HepG2 (cell line): ENCODE data around the gene KCNAB3. TPM values are rescaled to one million over a fixed set of nuclear protein-coding genes. Genes with fewer than 3 reads are reported as not detected.

Experiments used
- AGO1 ChIP-seq: fragments of 200-400 bp; formaldehyde crosslinking; IDR thresholded peaks from 2 replicates; pipeline ENCODE4 v1.6.1; 2017; ENCODE audit warnings: mild to moderate bottlenecking, low read depth, low read length, moderate library complexity; ENCODE audit not compliant: poor library complexity, severe bottlenecking
- AGO2 ChIP-seq: fragments of 200-400 bp; formaldehyde crosslinking; optimal IDR thresholded peaks from 2 replicates; pipeline ENCODE3; 2017; ENCODE audit warnings: mild to moderate bottlenecking, low read depth, low read length, moderate library complexity
- ARID2 ChIP-seq: sonication (generic); formaldehyde crosslinking; IDR thresholded peaks from 2 replicates; pipeline ENCODE4 v1.8.1; 2022; ENCODE audit warnings: mild to moderate bottlenecking, missing genetic modification reagents, borderline replicate concordance
- CBX5 ChIP-seq: sonication (generic); formaldehyde crosslinking; IDR thresholded peaks from 2 replicates; pipeline ENCODE4 v1.4.0; 2020; ENCODE audit warnings: missing genetic modification reagents, borderline replicate concordance
- HDAC1 ChIP-seq: sonication (generic); formaldehyde crosslinking; IDR thresholded peaks from 2 replicates; pipeline ENCODE4 v1.5.1; 2020; ENCODE audit warnings: mild to moderate bottlenecking, missing genetic modification reagents
- MAZ ChIP-seq, 2 experiments: sonication (generic) in 1 of 2; formaldehyde crosslinking in 1 of 2; IDR thresholded peaks; 2 replicates each; pipeline versions ENCODE4 v1.5.0 to v1.6.1; 2012 to 2020; ENCODE audit warnings: low read depth in 2 of 2, mild to moderate bottlenecking in 2 of 2, borderline replicate concordance in 1 of 2, improper control_type of control experiment in 1 of 2, low read length in 1 of 2, missing genetic modification reagents in 1 of 2, moderate library complexity in 1 of 2
- MED1 ChIP-seq: sonication (generic); formaldehyde crosslinking; IDR thresholded peaks from 2 replicates; pipeline ENCODE4 v1.4.0; 2020; ENCODE audit warnings: missing genetic modification reagents
- POLR2G ChIP-seq: fragments of 200-400 bp; formaldehyde crosslinking; IDR thresholded peaks from 2 replicates; pipeline ENCODE4 v1.6.1; 2018; ENCODE audit warnings: mild to moderate bottlenecking, low read depth, low read length, moderate library complexity
- RARA ChIP-seq: IDR thresholded peaks from 2 replicates; pipeline ENCODE4 v1.6.1; 2016; ENCODE audit warnings: missing genetic modification reagents, missing compliant biosample characterization
- RBM39 ChIP-seq: fragments of 200-400 bp; formaldehyde crosslinking; IDR thresholded peaks from one replicate; pipeline ENCODE4 v1.6.1; 2018; ENCODE audit warnings: antibody characterized with exemption, mild to moderate bottlenecking, low read depth, low read length; ENCODE audit not compliant: poor library complexity, severe bottlenecking
- SP1 ChIP-seq, 2 experiments: fragments of 450-650 bp in 1 of 2; sonication (generic) in 1 of 2; formaldehyde crosslinking in 1 of 2; IDR thresholded peaks; 2 replicates each; pipeline versions ENCODE4 v1.4.0 to v1.6.1; 2016 to 2020; ENCODE audit warnings: missing genetic modification reagents in 1 of 2
- SP4 ChIP-seq: sonication (generic); formaldehyde crosslinking; IDR thresholded peaks from 2 replicates; pipeline ENCODE4 v1.8.1; 2023; ENCODE audit warnings: mild to moderate bottlenecking, missing genetic modification reagents
- TBL1XR1 ChIP-seq: fragments of 150-350 bp; IDR thresholded peaks from 2 replicates; pipeline ENCODE4 v1.6.1; 2014; ENCODE audit warnings: borderline replicate concordance, low read length; ENCODE audit not compliant: partially characterized antibody
- TBX2 ChIP-seq: sonication (generic); formaldehyde crosslinking; IDR thresholded peaks from 2 replicates; pipeline ENCODE4 v1.5.0; 2020; ENCODE audit warnings: missing genetic modification reagents, mild to moderate bottlenecking, borderline replicate concordance
- ZBTB1 ChIP-seq: sonication (generic); formaldehyde crosslinking; IDR thresholded peaks from 2 replicates; pipeline ENCODE4 v1.4.0; 2020; ENCODE audit warnings: missing genetic modification reagents, borderline replicate concordance
- ZFX ChIP-seq: sonication (generic); formaldehyde crosslinking; IDR thresholded peaks from 2 replicates; pipeline ENCODE4 v1.4.0; 2020; ENCODE audit warnings: mild to moderate bottlenecking, low read depth, missing genetic modification reagents, moderate library complexity
- ZGPAT ChIP-seq: IDR thresholded peaks from 2 replicates; pipeline ENCODE4 v1.6.1; 2016; ENCODE audit warnings: mild to moderate bottlenecking
- ZNF446 ChIP-seq: sonication (generic); formaldehyde crosslinking; IDR thresholded peaks from 2 replicates; pipeline ENCODE4 v1.5.0; 2020; ENCODE audit warnings: mild to moderate bottlenecking, missing genetic modification reagents
- ZNF607 ChIP-seq: sonication (generic); formaldehyde crosslinking; IDR thresholded peaks from 2 replicates; pipeline ENCODE4 v1.5.1; 2020; ENCODE audit warnings: missing genetic modification reagents, mild to moderate bottlenecking, borderline replicate concordance
- ZNF768 ChIP-seq: sonication (generic); formaldehyde crosslinking; IDR thresholded peaks from 2 replicates; pipeline ENCODE4 v1.4.0; 2020; ENCODE audit warnings: missing genetic modification reagents
- polyA plus RNA-seq, 8 experiments: library from polyadenylated mRNA; depleted of rRNA in 3 of 8; stranded (reverse) in 7 of 8; unstranded in 1 of 8; fragments of >200 nt; fragmentation: Illumina TruSeq in 4 of 8; extraction: Trizol in 4 of 8; gene quantifications; 2 replicates each; pipeline versions ENCODE4 v1.2.1 to v1.2.3, GENCODE V29; 2011 to 2016; ENCODE audit warnings: low read depth in 4 of 8, missing spikeins in 1 of 8, mixed read lengths in 1 of 8; ENCODE audit not compliant: insufficient read depth in 1 of 8
- total RNA-seq, 5 experiments: library from RNA; depleted of rRNA; stranded (reverse); fragments of >200 nt; fragmentation: Illumina TruSeq; extraction: Trizol; gene quantifications; 2 replicates each; pipeline ENCODE4 v1.2.3, GENCODE V29; 2016; ENCODE audit warnings: low read depth in 1 of 5
- TF ChIP-seq, protein P1 (sequence below): sonication (generic); formaldehyde crosslinking; conservative IDR thresholded peaks from 2 replicates; pipeline ENCODE4 v1.4.0; 2020; ENCODE audit warnings: missing genetic modification reagents
- TF ChIP-seq, protein P2 (sequence below): sonication (generic); formaldehyde crosslinking; IDR thresholded peaks from 2 replicates; pipeline ENCODE4 v1.4.0; 2020; ENCODE audit warnings: mild to moderate bottlenecking, missing genetic modification reagents

Gene KCNAB3
- total and polyA plus RNA-seq, 2 of the 13 experiments (the other 11 are each of a cell fraction or from before 2014, with no cell fraction given) = 0.29 to 0.88 TPM

GRCh38 chr17:7887482-7888183, 42.0 kb downstream of the KCNAB3 start (continued):
- TF ChIP-seq, protein P1, sequence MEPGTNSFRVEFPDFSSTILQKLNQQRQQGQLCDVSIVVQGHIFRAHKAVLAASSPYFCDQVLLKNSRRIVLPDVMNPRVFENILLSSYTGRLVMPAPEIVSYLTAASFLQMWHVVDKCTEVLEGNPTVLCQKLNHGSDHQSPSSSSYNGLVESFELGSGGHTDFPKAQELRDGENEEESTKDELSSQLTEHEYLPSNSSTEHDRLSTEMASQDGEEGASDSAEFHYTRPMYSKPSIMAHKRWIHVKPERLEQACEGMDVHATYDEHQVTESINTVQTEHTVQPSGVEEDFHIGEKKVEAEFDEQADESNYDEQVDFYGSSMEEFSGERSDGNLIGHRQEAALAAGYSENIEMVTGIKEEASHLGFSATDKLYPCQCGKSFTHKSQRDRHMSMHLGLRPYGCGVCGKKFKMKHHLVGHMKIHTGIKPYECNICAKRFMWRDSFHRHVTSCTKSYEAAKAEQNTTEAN (CRISPR knock-in tag) = no peak
- TF ChIP-seq RARA (CRISPR knock-in tag) = peak; percentile 91
- TF ChIP-seq, protein P2, sequence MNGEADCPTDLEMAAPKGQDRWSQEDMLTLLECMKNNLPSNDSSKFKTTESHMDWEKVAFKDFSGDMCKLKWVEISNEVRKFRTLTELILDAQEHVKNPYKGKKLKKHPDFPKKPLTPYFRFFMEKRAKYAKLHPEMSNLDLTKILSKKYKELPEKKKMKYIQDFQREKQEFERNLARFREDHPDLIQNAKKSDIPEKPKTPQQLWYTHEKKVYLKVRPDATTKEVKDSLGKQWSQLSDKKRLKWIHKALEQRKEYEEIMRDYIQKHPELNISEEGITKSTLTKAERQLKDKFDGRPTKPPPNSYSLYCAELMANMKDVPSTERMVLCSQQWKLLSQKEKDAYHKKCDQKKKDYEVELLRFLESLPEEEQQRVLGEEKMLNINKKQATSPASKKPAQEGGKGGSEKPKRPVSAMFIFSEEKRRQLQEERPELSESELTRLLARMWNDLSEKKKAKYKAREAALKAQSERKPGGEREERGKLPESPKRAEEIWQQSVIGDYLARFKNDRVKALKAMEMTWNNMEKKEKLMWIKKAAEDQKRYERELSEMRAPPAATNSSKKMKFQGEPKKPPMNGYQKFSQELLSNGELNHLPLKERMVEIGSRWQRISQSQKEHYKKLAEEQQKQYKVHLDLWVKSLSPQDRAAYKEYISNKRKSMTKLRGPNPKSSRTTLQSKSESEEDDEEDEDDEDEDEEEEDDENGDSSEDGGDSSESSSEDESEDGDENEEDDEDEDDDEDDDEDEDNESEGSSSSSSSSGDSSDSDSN (CRISPR knock-in tag) = peak; percentile 88
- 0 out of 2 replicates have a peak, but pooled peaks have one; percentile 18 for TF ChIP-seq CBX5 (CRISPR knock-in tag)
- TF ChIP-seq ZBTB1 (CRISPR knock-in tag) = no peak
- peak; percentile 78; the same call in 1 of the 2 replicates for TF ChIP-seq TBX2 (CRISPR knock-in tag)
- TF ChIP-seq POLR2G = peak; percentile 70
- TF ChIP-seq ZNF446 (CRISPR knock-in tag) = peak; percentile 53; the same call in 1 of the 2 replicates
- TF ChIP-seq ZGPAT = peak; percentile 66; the same call in 1 of the 2 replicates
- TF ChIP-seq ZFX (CRISPR knock-in tag) = peak; percentile 84
- TF ChIP-seq AGO2 = peak; percentile 41
- TF ChIP-seq ZNF607 = peak; percentile 86; the same call in 1 of the 2 replicates
- TF ChIP-seq MED1 (CRISPR knock-in tag) = 0 out of 2 replicates have a peak, but pooled peaks have one; percentile 18
- TF ChIP-seq MAZ (IDR thresholded peaks at IDR 0.05; ENCODE audit: borderline replicate concordance, low read depth, low read length) = 0 out of 2 replicates have a peak, but pooled peaks have one; percentile 39
- TF ChIP-seq MAZ (CRISPR knock-in tag; IDR thresholded peaks at IDR 0.05; ENCODE audit: low read depth) = 0 out of 2 replicates have a peak, but pooled peaks have one; percentile 17
- TF ChIP-seq ARID2 (CRISPR knock-in tag) = 0 out of 2 replicates have a peak, but pooled peaks have one; percentile 40
- peak; percentile 75 for TF ChIP-seq HDAC1
- no peak for TF ChIP-seq SP1 (IDR thresholded peaks at IDR 0.05)
- TF ChIP-seq SP1 (CRISPR knock-in tag; IDR thresholded peaks at IDR 0.05) = peak; percentile 15; the same call in 1 of the 2 replicates
- TF ChIP-seq RBM39 = peak; percentile 12
- TF ChIP-seq TBL1XR1 = peak; percentile 52
- TF ChIP-seq SP4 = 0 out of 2 replicates have a peak, but pooled peaks have one; percentile 24
- peak; percentile 29; the same call in 1 of the 2 replicates for TF ChIP-seq ZNF768 (CRISPR knock-in tag)
- no peak for TF ChIP-seq AGO1
